Tibial artery (tissue), 4 donors: ENCODE data around the gene XIRP1.

Experiments
- DNase-seq, 2 donors: peaks; one replicate each; pipeline ENCODE4 v3.0.0-alpha.2; 2019
- H3K27ac ChIP-seq, 2 donors: fragments of 200-600 bp; sonication (generic) in 1 of 2; 1 replicate in 1 of 2; 2 replicates in 1 of 2; pipeline ENCODE4 v1.5.1; 2018 to 2019; ENCODE audit warnings: mild to moderate bottlenecking in 1 of 2
- H3K27me3 ChIP-seq, 2 donors: fragments of 200-600 bp; sonication (generic) in 1 of 2; one replicate each; pipeline versions ENCODE4 v1.5.1 to v1.6.0; 2016 to 2019
- H3K36me3 ChIP-seq, 3 donors: fragments of 200-600 bp; sonication (generic) in 2 of 3; one replicate each; pipeline ENCODE4 v1.5.1; 2016 to 2019; ENCODE audit warnings: mild to moderate bottlenecking in 2 of 3
- H3K4me1 ChIP-seq, 4 donors: fragments of 200-600 bp; sonication (generic) in 2 of 4; 1 replicate in 3 of 4; 2 replicates in 1 of 4; pipeline ENCODE4 v1.5.1; 2016 to 2019
- H3K4me3 ChIP-seq, 2 donors: fragments of 200-600 bp; sonication (generic) in 1 of 2; 1 replicate in 1 of 2; 2 replicates in 1 of 2; pipeline ENCODE4 v1.5.1; 2018 to 2019; ENCODE audit warnings: mild to moderate bottlenecking in 2 of 2
- H3K9me3 ChIP-seq, 3 donors: fragments of 200-600 bp; sonication (generic) in 1 of 3; one replicate each; pipeline ENCODE4 v1.5.1; 2016 to 2019
- intact Hi-C: fragments of 100-400 bp; cut with DNase I; formaldehyde crosslinking; loops from one replicate; pipeline ENCODE4 v1.15.0; 2023; ENCODE audit warnings: low total_unique reads
- TF ChIP-seq, protein P1 (sequence below), 2 experiments: fragments of 200-600 bp in 1 of 2; fragments of 450-650 bp in 1 of 2; IDR thresholded peaks; one replicate each; pipeline ENCODE4 v1.5.1; 2017 to 2019; ENCODE audit warnings: antibody characterized with exemption in 2 of 2, mild to moderate bottlenecking in 1 of 2, moderate library complexity in 1 of 2

Gene XIRP1

DNA sequence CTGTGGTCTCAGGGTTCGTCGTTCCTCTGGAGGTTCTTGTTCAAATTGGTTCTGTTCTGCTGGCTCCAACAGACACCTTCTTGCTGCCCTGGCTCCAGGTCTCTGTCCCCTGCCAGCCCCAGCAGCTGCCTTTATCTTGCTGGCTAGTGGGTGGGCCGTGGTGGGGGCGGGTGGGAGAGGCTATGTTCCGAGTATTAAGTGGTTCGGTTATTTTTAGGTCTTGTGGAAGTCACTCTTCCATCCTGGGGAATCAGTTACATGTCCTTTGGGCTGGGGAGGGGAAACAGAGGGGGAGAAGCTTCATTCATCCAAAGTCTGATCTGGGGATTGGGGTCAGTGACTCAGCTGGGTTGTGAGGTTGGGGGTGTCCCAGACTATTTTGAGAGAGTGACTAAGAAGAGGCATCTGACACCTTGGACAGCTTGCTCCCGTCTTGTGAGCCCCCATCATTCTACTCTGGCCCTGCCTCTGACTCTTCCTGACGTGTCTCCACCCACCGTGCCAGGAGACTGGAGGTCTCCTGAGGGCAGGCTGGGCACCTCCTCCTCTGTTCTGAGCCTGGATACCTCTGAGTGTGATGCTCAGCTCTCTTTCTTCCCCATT lies at the start of gene XIRP1:
TSS of gene XIRP1 (minus strand) at position 106 of the 603 bp plus-strand sequence. CDS start 3,150 bp downstream, outside the sequence.
- intact Hi-C loops, result loop anchor here (5.0 kb wide), 2 partner anchors 65 to 100 kb away; no protein-coding TSS in a partner anchor
- Histone ChIP-seq H3K9me3 (no peaks in the 10 kb centered on the region), H3K4me1 (peaks cover 0 to 14% (median 0%) of the 10 kb centered on the region in 4 donors), H3K27me3 (no peaks in the 10 kb centered on the region), H3K27ac (no peak within 1 kb of the TSS), H3K36me3 (no peaks in the 10 kb centered on the region), H3K4me3 (no peak within 1 kb of the TSS)
- DNase-seq, result no peak
- TF ChIP-seq, protein P1, sequence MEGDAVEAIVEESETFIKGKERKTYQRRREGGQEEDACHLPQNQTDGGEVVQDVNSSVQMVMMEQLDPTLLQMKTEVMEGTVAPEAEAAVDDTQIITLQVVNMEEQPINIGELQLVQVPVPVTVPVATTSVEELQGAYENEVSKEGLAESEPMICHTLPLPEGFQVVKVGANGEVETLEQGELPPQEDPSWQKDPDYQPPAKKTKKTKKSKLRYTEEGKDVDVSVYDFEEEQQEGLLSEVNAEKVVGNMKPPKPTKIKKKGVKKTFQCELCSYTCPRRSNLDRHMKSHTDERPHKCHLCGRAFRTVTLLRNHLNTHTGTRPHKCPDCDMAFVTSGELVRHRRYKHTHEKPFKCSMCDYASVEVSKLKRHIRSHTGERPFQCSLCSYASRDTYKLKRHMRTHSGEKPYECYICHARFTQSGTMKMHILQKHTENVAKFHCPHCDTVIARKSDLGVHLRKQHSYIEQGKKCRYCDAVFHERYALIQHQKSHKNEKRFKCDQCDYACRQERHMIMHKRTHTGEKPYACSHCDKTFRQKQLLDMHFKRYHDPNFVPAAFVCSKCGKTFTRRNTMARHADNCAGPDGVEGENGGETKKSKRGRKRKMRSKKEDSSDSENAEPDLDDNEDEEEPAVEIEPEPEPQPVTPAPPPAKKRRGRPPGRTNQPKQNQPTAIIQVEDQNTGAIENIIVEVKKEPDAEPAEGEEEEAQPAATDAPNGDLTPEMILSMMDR (IDR thresholded peaks at IDR 0.05), result no peak

DNA sequence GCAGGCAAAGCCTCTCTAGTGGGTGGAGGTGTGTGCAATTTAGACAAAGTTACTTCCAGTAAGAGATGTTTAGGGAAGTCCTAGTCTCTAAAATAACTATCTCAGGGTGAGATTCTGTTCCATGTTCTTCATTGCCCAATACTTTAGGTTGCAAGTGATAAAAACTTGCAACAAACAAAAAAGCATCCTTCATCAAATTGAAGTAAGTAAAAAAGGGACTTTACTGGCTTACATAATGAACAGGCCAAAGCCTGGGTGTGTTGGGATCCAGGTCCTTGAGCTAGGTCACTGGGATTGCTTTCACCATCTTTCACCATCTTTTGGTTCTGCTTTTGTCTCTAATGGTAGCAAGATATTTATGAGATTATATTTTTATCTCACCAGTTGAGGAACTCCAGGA lies 49.2 kb upstream of the XIRP1 start:
- Histone ChIP-seq H3K27me3 (no peaks in the 10 kb centered on the region), H3K27ac (no peak overlapping the region)

DNA sequence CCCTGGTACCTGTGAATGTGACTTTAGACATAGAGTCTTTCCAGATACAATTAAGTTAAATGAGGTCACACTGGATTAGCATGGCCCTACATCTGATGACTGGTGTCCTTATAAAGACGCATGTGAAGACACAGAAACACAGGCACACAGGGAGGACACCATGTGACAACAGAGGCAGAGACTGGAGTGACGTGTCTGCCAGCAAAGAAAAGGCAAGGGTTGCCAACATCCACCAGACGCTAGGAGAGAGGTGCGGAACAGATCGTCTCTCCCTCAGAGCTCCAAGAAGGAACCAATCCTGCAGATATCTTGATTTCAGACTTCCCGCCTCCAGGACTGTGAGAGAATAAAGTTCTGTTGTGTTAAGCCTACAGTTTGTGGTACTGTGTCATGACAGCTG lies 44.6 kb upstream of the XIRP1 start:
- no peak for DNase-seq
- no peaks in the 10 kb centered on the region for H3K36me3 ChIP-seq
- TF ChIP-seq, protein P1 (IDR thresholded peaks at IDR 0.05), result no peak
- no peaks in the 10 kb centered on the region for H3K9me3 ChIP-seq
- intact Hi-C loops, result no loop called here
- no peak overlapping the region for H3K27ac ChIP-seq
- H3K27me3 ChIP-seq, result peaks cover 0 to 19% of the 10 kb centered on the region in 2 donors
- no peak overlapping the region for H3K4me3 ChIP-seq
- H3K4me1 ChIP-seq, result no peaks in the 10 kb centered on the region

More for the DNA sequence above, 49.2 kb upstream of the XIRP1 start:
- TF ChIP-seq, protein P1 (IDR thresholded peaks at IDR 0.05), result no peak
- no peak for DNase-seq
- intact Hi-C loops, result no loop called here
- Histone ChIP-seq H3K4me1 (no peaks in the 10 kb centered on the region), H3K36me3 (no peaks in the 10 kb centered on the region), H3K4me3 (no peak overlapping the region), H3K9me3 (peaks cover 0 to 7% (median 0%) of the 10 kb centered on the region in 3 donors)

- H3K4me3 ChIP-seq, result no peak overlapping the region
- H3K36me3 ChIP-seq, result no peaks in the 10 kb centered on the region
- peaks cover 0 to 19% of the 10 kb centered on the region in 2 donors for H3K27me3 ChIP-seq
- no peak for DNase-seq
- TF ChIP-seq, protein P1 (IDR thresholded peaks at IDR 0.05), result no peak
- H3K9me3 ChIP-seq, result no peaks in the 10 kb centered on the region
- H3K4me1 ChIP-seq, result no peaks in the 10 kb centered on the region
- H3K27ac ChIP-seq, result no peak overlapping the region
- intact Hi-C loops, result no loop called here
These were observed 42.3 kb upstream of the XIRP1 start for GRCh38 chr3:39234651-39235050.

- TF ChIP-seq, protein P1 (IDR thresholded peaks at IDR 0.05), result no peak
- no peaks in the 10 kb centered on the region for H3K4me1 ChIP-seq
- no peak overlapping the region for H3K27ac ChIP-seq
- H3K9me3 ChIP-seq, result no peaks in the 10 kb centered on the region
- H3K27me3 ChIP-seq, result peaks cover 0 to 19% of the 10 kb centered on the region in 2 donors
- H3K4me3 ChIP-seq, result no peak overlapping the region
- no peak for DNase-seq
- no peaks in the 10 kb centered on the region for H3K36me3 ChIP-seq
- intact Hi-C loops, result no loop called here
These were observed 40.5 kb upstream of the XIRP1 start for GRCh38 chr3:39232859-39233258.
